ENCODE data around the gene TMEM200A. TPM values are rescaled to one million over a fixed set of nuclear protein-coding genes. Genes with fewer than 3 reads are reported as not detected.

The TMEM200A gene
- total and polyA plus RNA-seq, 8 donors: 1.5 to 12.6 (median 3.2) TPM

DNA sequence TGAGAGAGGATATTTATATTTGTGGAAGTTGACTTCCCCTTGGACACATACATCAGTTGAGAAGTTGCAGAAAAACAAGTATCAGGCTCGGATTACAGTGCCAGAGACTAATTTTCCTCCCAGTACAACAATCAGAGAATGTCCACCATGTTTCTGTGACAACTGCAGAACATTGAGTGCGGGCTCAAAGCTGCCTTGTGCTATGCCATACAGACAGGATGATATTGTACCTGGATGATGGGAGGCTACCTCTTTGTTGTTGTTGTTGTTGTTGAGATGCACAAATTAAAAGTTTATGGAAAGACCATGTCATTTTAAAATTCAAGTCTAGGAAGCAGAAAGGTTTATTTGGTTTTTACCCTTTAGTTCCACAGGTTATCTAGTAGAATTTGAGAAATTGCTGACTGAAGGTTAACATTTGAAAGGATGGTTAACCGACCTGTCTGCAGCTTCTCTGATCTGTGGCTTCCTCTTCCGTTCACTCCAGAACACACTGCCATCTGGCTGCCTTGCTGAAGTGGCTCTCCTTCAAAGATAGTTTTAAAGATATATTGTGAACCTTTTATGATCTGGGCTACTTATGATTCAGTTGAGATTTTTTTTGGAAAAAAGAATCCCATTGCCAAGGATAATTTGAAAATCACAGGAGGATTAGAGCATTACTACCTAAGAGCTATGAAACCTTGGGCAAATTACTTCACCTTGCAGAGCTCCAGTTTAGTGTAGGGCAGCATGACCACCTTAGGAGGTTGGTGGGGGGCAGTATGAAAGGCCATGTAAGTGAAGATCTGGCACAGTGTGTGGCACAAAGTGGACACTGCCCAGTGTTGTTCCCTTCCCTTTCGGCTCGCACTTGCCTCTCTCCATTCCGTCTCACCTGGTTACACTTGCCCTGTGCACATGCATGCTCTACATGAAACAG is 15.9 kb downstream of the TMEM200A start:
- Histone ChIP-seq H3K4me3 (no peak overlapping the region), H3K27me3 (no peaks in the 10 kb centered on the region), H3K4me1 (no peaks in the 10 kb centered on the region), H3K27ac (no peak overlapping the region), H3K36me3 (no peaks in the 10 kb centered on the region), H3K9me3 (no peaks in the 10 kb centered on the region)
- ATAC-seq (no peak), DNase-seq (no peak)
- TF ChIP-seq, protein P1, sequence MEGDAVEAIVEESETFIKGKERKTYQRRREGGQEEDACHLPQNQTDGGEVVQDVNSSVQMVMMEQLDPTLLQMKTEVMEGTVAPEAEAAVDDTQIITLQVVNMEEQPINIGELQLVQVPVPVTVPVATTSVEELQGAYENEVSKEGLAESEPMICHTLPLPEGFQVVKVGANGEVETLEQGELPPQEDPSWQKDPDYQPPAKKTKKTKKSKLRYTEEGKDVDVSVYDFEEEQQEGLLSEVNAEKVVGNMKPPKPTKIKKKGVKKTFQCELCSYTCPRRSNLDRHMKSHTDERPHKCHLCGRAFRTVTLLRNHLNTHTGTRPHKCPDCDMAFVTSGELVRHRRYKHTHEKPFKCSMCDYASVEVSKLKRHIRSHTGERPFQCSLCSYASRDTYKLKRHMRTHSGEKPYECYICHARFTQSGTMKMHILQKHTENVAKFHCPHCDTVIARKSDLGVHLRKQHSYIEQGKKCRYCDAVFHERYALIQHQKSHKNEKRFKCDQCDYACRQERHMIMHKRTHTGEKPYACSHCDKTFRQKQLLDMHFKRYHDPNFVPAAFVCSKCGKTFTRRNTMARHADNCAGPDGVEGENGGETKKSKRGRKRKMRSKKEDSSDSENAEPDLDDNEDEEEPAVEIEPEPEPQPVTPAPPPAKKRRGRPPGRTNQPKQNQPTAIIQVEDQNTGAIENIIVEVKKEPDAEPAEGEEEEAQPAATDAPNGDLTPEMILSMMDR (IDR thresholded peaks at IDR 0.05): no peak
- intact Hi-C loops (cut with DNase I): no loop called here

GRCh38 chr6:130382872-130383490 is 17.2 kb downstream of the TMEM200A start:
- TF ChIP-seq, protein P1 (IDR thresholded peaks at IDR 0.05): no peak
- ATAC-seq (no peak), DNase-seq (no peak)
- Histone ChIP-seq H3K27me3 (no peaks in the 10 kb centered on the region), H3K36me3 (no peaks in the 10 kb centered on the region), H3K27ac (no peak overlapping the region), H3K4me3 (no peak overlapping the region), H3K9me3 (no peaks in the 10 kb centered on the region), H3K4me1 (no peaks in the 10 kb centered on the region)
- intact Hi-C loops (cut with DNase I): no loop called here

DNA sequence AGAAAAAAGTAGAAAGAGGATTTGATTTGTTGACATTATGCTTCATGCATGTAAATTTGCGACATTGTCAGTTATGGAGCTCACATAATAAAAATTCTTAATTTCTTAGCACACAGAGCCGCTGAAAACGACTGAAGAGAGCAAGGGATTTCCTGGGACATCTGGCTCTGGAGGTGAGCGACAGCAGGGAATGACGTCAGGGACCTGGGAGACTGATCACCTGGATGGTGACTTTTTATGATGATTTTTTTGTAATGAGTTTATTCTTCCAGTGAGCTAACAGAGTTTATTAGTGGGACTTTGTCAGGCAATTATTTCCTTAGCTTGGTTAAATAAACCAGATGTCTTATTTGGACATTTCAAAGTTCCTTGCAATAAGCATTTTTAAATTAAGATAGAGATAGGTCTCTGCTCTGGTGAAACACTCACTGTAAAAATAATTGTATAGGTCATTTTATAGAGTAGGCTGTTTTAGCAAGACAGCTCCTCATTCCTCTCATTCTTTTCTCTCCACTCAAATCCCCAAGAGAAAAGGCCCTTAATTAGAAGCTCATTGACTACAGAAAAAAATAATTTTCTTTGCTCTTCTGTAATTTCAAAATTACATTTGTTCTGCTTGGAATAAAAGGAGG is 19.4 kb downstream of the TMEM200A start:
- Histone ChIP-seq H3K4me1 (no peaks in the 10 kb centered on the region), H3K36me3 (no peaks in the 10 kb centered on the region), H3K27me3 (no peaks in the 10 kb centered on the region), H3K27ac (no peak overlapping the region), H3K4me3 (no peak overlapping the region), H3K9me3 (no peaks in the 10 kb centered on the region)
- intact Hi-C loops (cut with DNase I): no loop called here
- TF ChIP-seq, protein P1 (IDR thresholded peaks at IDR 0.05): no peak
- DNase-seq: no peak
- ATAC-seq: no peak

DNA sequence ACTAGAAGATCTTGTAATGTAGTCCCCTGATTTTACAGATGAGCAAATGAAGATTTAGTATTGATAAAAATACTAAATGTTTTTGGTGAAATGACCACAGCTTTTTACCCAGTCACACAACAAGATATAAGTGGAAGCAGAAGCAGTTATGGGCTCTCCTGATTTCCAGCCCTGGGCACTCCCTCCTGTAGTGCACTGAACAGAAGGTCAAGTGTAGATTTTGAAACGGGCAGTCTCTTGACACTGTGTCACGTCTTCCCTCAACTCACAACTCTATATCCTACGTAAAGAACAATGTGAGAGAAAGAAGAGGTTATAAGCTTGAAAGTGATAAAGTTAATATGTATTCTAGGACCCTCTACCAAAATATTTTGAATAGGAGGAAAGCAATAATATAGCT is 23.3 kb downstream of the TMEM200A start:
- TF ChIP-seq, protein P1 (IDR thresholded peaks at IDR 0.05): no peak
- intact Hi-C loops (cut with DNase I): no loop called here
- H3K4me3 ChIP-seq: no peak overlapping the region

DNA sequence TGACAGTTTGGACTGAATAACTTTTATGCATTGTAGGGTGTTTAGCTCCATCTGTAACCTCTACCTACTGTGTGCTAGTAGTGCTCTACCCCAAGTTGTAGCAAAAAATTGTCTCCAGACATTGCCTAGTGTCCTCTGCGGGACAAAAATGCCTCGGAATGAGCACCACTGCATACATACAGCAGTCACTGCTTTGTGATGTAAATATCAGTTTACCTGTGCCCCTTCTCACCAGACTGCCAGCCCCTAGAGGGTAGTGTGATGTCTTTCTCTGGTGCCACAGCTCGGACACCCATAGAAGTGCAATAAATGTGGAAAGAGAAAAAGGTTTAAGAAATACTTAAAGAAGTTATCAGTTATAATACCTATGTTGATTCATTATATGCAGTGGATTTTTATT is 25.1 kb downstream of the TMEM200A start:
- H3K4me3 ChIP-seq: no peak overlapping the region
- H3K36me3 ChIP-seq: no peaks in the 10 kb centered on the region
- no peak for ATAC-seq
- TF ChIP-seq, protein P1 (IDR thresholded peaks at IDR 0.05): no peak
- no peaks in the 10 kb centered on the region for H3K27me3 ChIP-seq
- H3K27ac ChIP-seq: no peak overlapping the region
- no peaks in the 10 kb centered on the region for H3K4me1 ChIP-seq
- H3K9me3 ChIP-seq: no peaks in the 10 kb centered on the region
- intact Hi-C loops (cut with DNase I): no loop called here
- DNase-seq: no peak

More for the DNA sequence above, 23.3 kb downstream of the TMEM200A start:
- ATAC-seq: peak; percentile 87
- no peaks in the 10 kb centered on the region for H3K27me3 ChIP-seq
- H3K36me3 ChIP-seq: no peaks in the 10 kb centered on the region
- no peak overlapping the region for H3K27ac ChIP-seq
- DNase-seq: no peak
- H3K4me1 ChIP-seq: no peaks in the 10 kb centered on the region
- no peaks in the 10 kb centered on the region for H3K9me3 ChIP-seq

Measured in left lung (tissue), 10 donors.